Lower lobe of right lung (tissue), 2 donors: ENCODE measurements around the gene TP53. TPM values are rescaled to one million over a fixed set of nuclear protein-coding genes. Genes with fewer than 3 reads are reported as not detected.
A peak's percentile ranks its signal among the peaks of the same experiment; 100 is the strongest.

Experiments used
- ATAC-seq, 2 donors: fragments of 200-7000 bp; cut with Tn5 transposase; one replicate each; pipeline ENCODE4 v1.9.1; 2020 to 2022; ENCODE audit warnings: mild to moderate bottlenecking in 2 of 2, moderate library complexity in 2 of 2
- DNase-seq: peaks from one replicate; pipeline ENCODE4 v3.0.0-alpha.2; 2020
- H3K27ac ChIP-seq: fragments of 200-600 bp; one replicate; pipeline ENCODE4 v1.8.0; 2022
- H3K27me3 ChIP-seq: fragments of 200-600 bp; one replicate; pipeline ENCODE4 v1.8.0; 2022; ENCODE audit warnings: low read depth
- H3K36me3 ChIP-seq: fragments of 200-600 bp; one replicate; pipeline ENCODE4 v1.8.0; 2022; ENCODE audit warnings: mild to moderate bottlenecking
- H3K4me1 ChIP-seq: fragments of 200-600 bp; one replicate; pipeline ENCODE4 v1.8.0; 2022
- H3K4me3 ChIP-seq: fragments of 200-600 bp; one replicate; pipeline ENCODE4 v1.8.0; 2022; ENCODE audit warnings: mild to moderate bottlenecking
- H3K9me3 ChIP-seq: fragments of 200-600 bp; one replicate; pipeline ENCODE4 v1.8.0; 2022
- intact Hi-C: fragments of 100-400 bp; cut with DNase I; formaldehyde crosslinking; loops from one replicate; pipeline ENCODE4 v1.11.0; 2022
- total RNA-seq: library from RNA; stranded (reverse); fragmentation: NEBNext Ultra II Directional; extraction: Animal tissue kit (Norgen Biotek cat#: 25700); gene quantifications from one replicate; pipeline ENCODE4 v1.2.1, GENCODE V29; 2021
- TF ChIP-seq, protein P1 (sequence below): fragments of 200-600 bp; IDR thresholded peaks from one replicate; pipeline ENCODE4 v1.8.0; 2022; ENCODE audit warnings: antibody characterized with exemption, mild to moderate bottlenecking
- donor health status: DM: no; HTN: yes; CAD: no; lungs with severe emphysema.

Gene TP53
- total RNA-seq, 1 donor from 2014 or later = 34.8 TPM

DNA sequence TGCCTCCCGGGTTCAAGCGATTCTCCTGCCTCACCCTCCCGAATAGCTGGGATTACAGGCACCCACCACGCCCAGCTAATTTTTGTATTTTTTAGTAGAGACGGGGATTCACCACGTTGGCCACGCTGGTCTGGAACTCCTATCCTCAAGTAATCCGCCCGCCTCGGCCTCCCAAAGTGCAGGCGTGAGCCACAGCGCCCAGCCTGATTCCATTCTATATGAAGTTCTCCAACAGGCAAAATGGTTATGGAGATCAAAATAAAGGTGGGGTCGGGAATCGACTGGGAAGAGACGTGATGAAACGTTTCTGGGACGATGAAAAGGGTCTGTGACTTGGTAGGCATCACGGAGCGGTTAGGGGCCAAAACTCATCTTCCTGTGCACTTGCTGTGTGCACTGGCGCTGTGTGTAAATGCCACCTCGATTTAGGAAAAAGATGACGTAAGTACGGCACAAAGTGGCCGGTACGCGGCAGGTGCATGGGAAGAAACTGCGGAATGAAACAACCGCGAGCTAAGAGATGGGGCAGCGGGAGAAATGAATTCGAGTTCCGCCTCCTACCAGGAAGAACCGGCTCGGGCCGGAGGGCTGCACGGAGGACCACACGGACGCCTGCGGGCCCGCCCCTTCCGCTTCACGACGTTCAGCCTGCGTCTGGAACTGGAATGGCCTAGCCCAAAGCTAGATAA lies 1.6 kb downstream of the TP53 start:
- TF ChIP-seq, protein P1, sequence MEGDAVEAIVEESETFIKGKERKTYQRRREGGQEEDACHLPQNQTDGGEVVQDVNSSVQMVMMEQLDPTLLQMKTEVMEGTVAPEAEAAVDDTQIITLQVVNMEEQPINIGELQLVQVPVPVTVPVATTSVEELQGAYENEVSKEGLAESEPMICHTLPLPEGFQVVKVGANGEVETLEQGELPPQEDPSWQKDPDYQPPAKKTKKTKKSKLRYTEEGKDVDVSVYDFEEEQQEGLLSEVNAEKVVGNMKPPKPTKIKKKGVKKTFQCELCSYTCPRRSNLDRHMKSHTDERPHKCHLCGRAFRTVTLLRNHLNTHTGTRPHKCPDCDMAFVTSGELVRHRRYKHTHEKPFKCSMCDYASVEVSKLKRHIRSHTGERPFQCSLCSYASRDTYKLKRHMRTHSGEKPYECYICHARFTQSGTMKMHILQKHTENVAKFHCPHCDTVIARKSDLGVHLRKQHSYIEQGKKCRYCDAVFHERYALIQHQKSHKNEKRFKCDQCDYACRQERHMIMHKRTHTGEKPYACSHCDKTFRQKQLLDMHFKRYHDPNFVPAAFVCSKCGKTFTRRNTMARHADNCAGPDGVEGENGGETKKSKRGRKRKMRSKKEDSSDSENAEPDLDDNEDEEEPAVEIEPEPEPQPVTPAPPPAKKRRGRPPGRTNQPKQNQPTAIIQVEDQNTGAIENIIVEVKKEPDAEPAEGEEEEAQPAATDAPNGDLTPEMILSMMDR = no peak
- Histone ChIP-seq H3K4me1 (peaks cover 31% of the 10 kb centered on the region), H3K4me3 (peak overlapping the region; percentile 95), H3K27me3 (no peaks in the 10 kb centered on the region), H3K36me3 (no peaks in the 10 kb centered on the region), H3K9me3 (no peaks in the 10 kb centered on the region), H3K27ac (peak overlapping the region; percentile 96)
- ATAC-seq (peak; percentile 86 to 88), DNase-seq (peak; percentile 96)
- intact Hi-C loops = no loop called here

DNA sequence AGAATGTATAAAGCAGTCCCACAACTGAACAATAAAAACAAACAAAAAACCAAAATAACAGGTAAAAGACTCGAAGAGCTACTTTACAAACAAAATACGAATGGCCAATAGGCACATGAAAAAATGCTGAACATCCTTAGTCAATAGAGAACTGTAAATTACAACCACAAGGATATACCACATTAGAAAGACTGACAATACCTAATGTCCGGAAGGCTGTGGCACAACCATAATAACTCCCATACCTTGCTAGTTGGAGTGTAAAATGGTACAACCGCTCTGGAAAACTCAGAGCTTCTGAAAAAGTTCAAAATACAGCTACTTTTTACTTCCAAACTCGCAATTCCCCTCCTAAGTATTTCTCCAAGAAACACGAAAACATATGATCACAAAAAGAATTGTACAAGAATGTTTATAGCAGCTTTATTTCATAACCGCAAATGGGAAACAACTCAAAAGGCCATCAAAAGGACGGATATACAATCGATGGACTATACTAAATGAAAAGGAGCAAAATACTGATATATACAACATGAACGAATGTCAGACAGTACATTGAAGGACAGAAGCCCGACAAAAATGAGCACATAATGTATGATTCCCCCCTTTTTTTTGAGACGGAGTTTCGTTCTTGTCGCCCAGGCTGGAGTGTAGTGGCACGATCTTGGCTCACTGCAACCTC lies 2.3 kb downstream of the TP53 start:
- no peak for ATAC-seq
- Histone ChIP-seq H3K27me3 (no peaks in the 10 kb centered on the region), H3K4me3 (peak overlapping the region; percentile 95), H3K9me3 (no peaks in the 10 kb centered on the region), H3K27ac (peak overlapping the region; percentile 96), H3K4me1 (peaks cover 31% of the 10 kb centered on the region), H3K36me3 (no peaks in the 10 kb centered on the region)
- no peak for DNase-seq
- intact Hi-C loops = no loop called here
- TF ChIP-seq, protein P1 = no peak

DNA sequence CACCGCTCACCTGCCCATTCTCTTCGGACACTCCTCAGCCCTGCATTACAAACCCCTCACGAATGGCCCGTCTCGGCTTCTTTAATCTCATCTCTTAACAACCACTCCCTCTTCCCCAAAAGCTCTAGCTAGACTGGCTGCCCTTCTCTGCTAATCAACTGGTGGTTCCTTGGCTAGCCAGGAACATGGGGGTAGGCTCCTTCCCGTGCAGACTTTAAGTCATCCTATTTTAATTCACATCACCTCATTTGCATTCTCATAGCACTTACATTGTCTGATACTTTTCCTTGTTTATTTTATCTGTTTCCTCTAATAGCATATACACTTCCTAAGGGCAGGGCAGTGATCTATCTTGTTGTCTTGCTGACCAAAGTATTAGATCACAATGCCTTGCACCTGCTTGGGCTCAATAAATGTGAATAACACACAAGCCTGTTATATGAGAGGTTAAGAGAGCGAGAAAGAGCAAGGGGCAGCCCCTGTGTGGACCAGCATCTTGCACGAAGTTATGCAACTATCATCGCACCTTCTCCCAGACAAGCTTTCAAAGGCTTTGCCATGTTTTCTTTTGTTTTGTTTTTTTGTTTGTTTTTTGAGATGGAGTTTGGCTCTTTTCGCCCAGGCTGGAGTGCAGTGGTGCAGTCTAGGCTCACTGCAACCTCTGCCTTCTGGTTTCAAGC lies 9.8 kb downstream of the TP53 start:
- ATAC-seq = no peak
- TF ChIP-seq, protein P1 = no peak
- Histone ChIP-seq H3K36me3 (peaks cover 37% of the 10 kb centered on the region), H3K4me3 (no peak overlapping the region), H3K27me3 (no peaks in the 10 kb centered on the region), H3K4me1 (no peaks in the 10 kb centered on the region), H3K9me3 (peaks cover 6% of the 10 kb centered on the region), H3K27ac (no peak overlapping the region)
- intact Hi-C loops = no loop called here
- DNase-seq = no peak

DNA sequence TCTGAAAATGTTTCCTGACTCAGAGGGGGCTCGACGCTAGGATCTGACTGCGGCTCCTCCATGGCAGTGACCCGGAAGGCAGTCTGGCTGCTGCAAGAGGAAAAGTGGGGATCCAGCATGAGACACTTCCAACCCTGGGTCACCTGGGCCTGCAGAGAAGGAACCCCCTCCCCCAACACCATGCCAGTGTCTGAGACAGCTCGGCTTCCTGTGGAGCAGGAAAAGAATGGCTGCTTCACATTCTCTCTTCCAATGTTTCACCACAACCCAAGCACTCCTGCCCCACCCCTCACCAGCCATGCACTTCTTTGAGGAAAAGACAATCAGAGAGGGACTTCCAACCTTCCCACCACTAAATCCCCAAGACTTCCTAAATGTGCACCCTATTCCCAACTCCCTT lies 10.8 kb downstream of the TP53 start:
- TF ChIP-seq, protein P1 = no peak
- Histone ChIP-seq H3K27ac (no peak overlapping the region), H3K9me3 (peaks cover 6% of the 10 kb centered on the region), H3K4me3 (no peak overlapping the region), H3K4me1 (no peaks in the 10 kb centered on the region), H3K27me3 (no peaks in the 10 kb centered on the region), H3K36me3 (peaks cover 47% of the 10 kb centered on the region)
- DNase-seq (no peak), ATAC-seq (no peak)
- intact Hi-C loops = no loop called here

DNA sequence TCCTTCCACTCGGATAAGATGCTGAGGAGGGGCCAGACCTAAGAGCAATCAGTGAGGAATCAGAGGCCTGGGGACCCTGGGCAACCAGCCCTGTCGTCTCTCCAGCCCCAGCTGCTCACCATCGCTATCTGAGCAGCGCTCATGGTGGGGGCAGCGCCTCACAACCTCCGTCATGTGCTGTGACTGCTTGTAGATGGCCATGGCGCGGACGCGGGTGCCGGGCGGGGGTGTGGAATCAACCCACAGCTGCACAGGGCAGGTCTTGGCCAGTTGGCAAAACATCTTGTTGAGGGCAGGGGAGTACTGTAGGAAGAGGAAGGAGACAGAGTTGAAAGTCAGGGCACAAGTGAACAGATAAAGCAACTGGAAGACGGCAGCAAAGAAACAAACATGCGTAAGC lies 12.4 kb downstream of the TP53 start:
- no peak for DNase-seq
- Histone ChIP-seq H3K27me3 (no peaks in the 10 kb centered on the region), H3K27ac (no peak overlapping the region), H3K9me3 (peaks cover 6% of the 10 kb centered on the region), H3K36me3 (peaks cover 63% of the 10 kb centered on the region), H3K4me3 (no peak overlapping the region), H3K4me1 (no peaks in the 10 kb centered on the region)
- no peak for ATAC-seq
- TF ChIP-seq, protein P1 = no peak
- intact Hi-C loops = no loop called here
